Aorta (tissue), 5 donors: ENCODE measurements around the gene RTKN2. TPM values are rescaled to one million over a fixed set of nuclear protein-coding genes. Genes with fewer than 3 reads are reported as not detected.
A peak's percentile ranks its signal among the peaks of the same experiment; 100 is the strongest.
"Not testable (repeated sequence)": the region's sequence is repeated elsewhere in the genome, so short reads cannot be mapped to it uniquely, and the experiment has no call there.

ENCODE experiments used
- ATAC-seq: fragments of 200-7000 bp; cut with Tn5 transposase; one replicate; pipeline ENCODE4 v1.9.1; 2022; ENCODE audit warnings: moderate library complexity; ENCODE audit not compliant: low FRiP score
- DNase-seq, 2 donors: peaks; one replicate each; pipeline ENCODE4 v3.0.0-alpha.2; 2020
- H3K27ac ChIP-seq, 2 donors: one replicate each; pipeline ENCODE4 v1.5.1; 2013; ENCODE audit warnings: low read length in 2 of 2, mild to moderate bottlenecking in 2 of 2, moderate library complexity in 2 of 2, control low read depth in 1 of 2, inconsistent platforms in 1 of 2, low read depth in 1 of 2
- H3K27me3 ChIP-seq, 2 donors: one replicate each; pipeline ENCODE4 v1.6.1; 2013; ENCODE audit warnings: control low read depth in 1 of 2, low read length in 1 of 2, mild to moderate bottlenecking in 1 of 2, moderate library complexity in 1 of 2; ENCODE audit not compliant: insufficient read depth in 2 of 2, control insufficient read depth in 1 of 2
- H3K36me3 ChIP-seq, 2 donors: one replicate each; pipeline ENCODE4 v1.6.1; 2013; ENCODE audit warnings: control low read depth in 1 of 2, low read length in 1 of 2, mild to moderate bottlenecking in 1 of 2; ENCODE audit not compliant: insufficient read depth in 2 of 2, control insufficient read depth in 1 of 2
- H3K4me1 ChIP-seq, 2 donors: one replicate each; pipeline ENCODE4 v1.6.1; 2013; ENCODE audit warnings: low read length in 2 of 2, control low read depth in 1 of 2, mild to moderate bottlenecking in 1 of 2, moderate library complexity in 1 of 2; ENCODE audit not compliant: insufficient read depth in 2 of 2, control insufficient read depth in 1 of 2
- H3K4me3 ChIP-seq, 2 donors: one replicate each; pipeline ENCODE4 v1.5.1; 2013; ENCODE audit warnings: low read length in 2 of 2, control low read depth in 1 of 2, mild to moderate bottlenecking in 1 of 2
- H3K9me3 ChIP-seq: one replicate; pipeline ENCODE4 v1.6.1; 2013; ENCODE audit warnings: mild to moderate bottlenecking, low read length; ENCODE audit not compliant: control insufficient read depth
- WGBS, 2 donors: extraction: QIAGEN DNeasy Blood & Tissue Kit; methylation state at CpG; one replicate each; pipeline ENCODE4 v1.1.7; 2013; 5-methylcytosine and 5-hydroxymethylcytosine counted together
- intact Hi-C, 2 donors: fragments of 100-400 bp; cut with DNase I; formaldehyde crosslinking; loops; one replicate each; pipeline versions ENCODE4 v1.14.2 to v1.15.0; 2022
- polyA plus RNA-seq, 2 donors: library from polyadenylated mRNA; stranded (reverse); fragments of 200-250 nt; gene quantifications; one replicate each; pipeline ENCODE4 v1.2.3, GENCODE V29; 2013
- total RNA-seq, 2 donors: library from RNA; stranded (reverse); fragmentation: NEBNext Ultra II Directional; extraction: Animal tissue kit (Norgen Biotek cat#: 25700); gene quantifications; one replicate each; pipeline ENCODE4 v1.2.1, GENCODE V29; 2021
- donor health status: healthy with polysubstance abuse.
- donor health status: Bipolar disorder and iron deficiency.
- donor health status: DM: no; HTN: no; CAD: no.
- donor health status: DM: no; HTN: no; CAD: no.
- donor health status: DM: yes; HTN: yes; CAD: no.

The RTKN2 gene
- total and polyA plus RNA-seq, 4 donors: 0.13 to 0.31 (median 0.25) TPM

DNA sequence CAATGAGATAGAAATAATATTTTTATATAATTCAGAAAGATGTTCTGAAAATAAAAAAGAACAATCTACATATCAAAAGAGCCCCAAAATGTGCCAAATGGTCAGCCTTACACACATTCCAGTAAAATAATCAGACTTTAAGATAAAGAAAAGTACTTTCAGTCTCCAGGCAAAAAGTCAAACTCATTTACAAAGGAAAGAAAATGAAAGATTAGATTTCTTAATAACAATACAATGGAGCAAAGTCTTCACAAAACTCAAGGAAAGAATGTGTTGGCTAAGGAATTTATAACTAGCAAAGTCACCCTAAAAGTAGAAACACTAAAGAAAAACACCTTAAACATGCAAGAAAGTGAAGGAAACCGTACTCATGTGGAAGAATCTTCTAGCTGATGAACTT, 16.6 kb downstream of the RTKN2 start:
- H3K27ac ChIP-seq: no peak overlapping the region
- DNase-seq (no peak), ATAC-seq (no peak)
- no peaks in the 10 kb centered on the region for H3K27me3 ChIP-seq
- no peaks in the 10 kb centered on the region for H3K4me1 ChIP-seq
- intact Hi-C loops: no loop called here
- H3K9me3 ChIP-seq: no peaks in the 10 kb centered on the region
- H3K36me3 ChIP-seq: no peaks in the 10 kb centered on the region
- WGBS, 2 donors: 66 to 76% methylated on average over 1 of the region's 1 CpG
- H3K4me3 ChIP-seq: no peak overlapping the region

DNA sequence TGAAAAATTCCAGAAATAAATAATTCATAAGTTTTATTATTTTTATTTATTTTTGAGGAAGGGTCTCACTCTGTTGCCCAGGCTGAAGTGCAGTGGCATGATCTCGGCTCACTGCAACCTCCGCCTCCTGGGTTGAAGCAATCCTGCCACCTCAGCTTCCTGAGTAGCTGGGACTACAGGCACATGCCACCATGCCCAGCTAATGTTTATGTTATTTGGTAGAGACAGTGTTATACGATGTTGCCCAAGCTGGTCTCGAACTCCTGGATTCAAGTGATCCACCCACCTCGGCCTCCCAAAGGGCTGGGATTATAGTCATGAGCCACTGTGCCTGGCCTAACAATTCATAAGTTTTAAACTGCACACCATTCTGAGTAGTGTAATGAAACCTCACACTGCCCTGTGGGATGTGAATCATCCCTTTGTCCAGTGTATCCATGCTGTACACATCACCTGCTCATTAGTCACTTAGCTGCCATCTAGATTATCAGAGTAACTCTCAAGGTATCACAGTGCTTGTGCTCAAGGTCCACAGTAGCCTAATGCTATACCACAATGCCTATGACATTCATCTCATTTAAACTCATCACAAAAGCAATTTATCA, 17.9 kb downstream of the RTKN2 start:
- WGBS, 2 donors: 95% methylated on average over 5 of the region's 5 CpGs

DNA sequence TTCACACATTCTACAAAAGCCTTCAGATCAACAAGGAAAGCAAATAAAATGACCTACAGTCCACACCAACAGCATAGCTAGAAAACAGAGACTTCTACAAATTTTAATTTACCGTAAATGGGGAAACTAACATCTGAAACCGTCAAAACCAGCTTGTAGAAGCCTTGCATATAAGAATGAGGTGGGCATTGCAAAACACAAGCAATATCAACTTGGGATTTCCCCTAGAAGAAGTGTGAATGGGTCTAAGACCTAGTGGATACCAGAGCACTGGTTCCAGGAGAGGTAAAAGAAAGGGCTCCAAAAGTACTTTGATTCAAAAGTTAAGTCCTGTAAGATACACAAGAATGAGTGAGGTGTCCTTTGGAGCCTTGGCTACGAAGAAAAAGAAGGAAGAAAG, 18.7 kb downstream of the RTKN2 start:
- no peaks in the 10 kb centered on the region for H3K36me3 ChIP-seq
- intact Hi-C loops: loop anchor here in 1 of 2 donors (5.0 to 10.0 kb wide), 2 partner anchors 155 to 203 kb away; no protein-coding TSS in a partner anchor
- ATAC-seq (no peak), DNase-seq (no peak)
- H3K27me3 ChIP-seq: no peaks in the 10 kb centered on the region
- H3K9me3 ChIP-seq: no peaks in the 10 kb centered on the region
- H3K4me1 ChIP-seq: no peaks in the 10 kb centered on the region
- 93 to 97% methylated on average over 3 of the region's 3 CpGs for WGBS, 2 donors
- H3K4me3 ChIP-seq: no peak overlapping the region
- H3K27ac ChIP-seq: no peak overlapping the region

More for the DNA sequence above, 17.9 kb downstream of the RTKN2 start:
- intact Hi-C loops: no loop called here
- Histone ChIP-seq H3K27ac (no peak overlapping the region), H3K4me3 (no peak overlapping the region), H3K36me3 (no peaks in the 10 kb centered on the region), H3K4me1 (no peaks in the 10 kb centered on the region), H3K27me3 (no peaks in the 10 kb centered on the region), H3K9me3 (no peaks in the 10 kb centered on the region)
- no peak for ATAC-seq
- no peak for DNase-seq

GRCh38 chr10:62248465-62248864, 20.2 kb downstream of the RTKN2 start:
- ATAC-seq (no peak), DNase-seq (no peak)
- no peak overlapping the region for H3K4me3 ChIP-seq
- 71 to 78% methylated on average over 1 of the region's 1 CpG for WGBS, 2 donors
- no peaks in the 10 kb centered on the region for H3K27me3 ChIP-seq
- no peaks in the 10 kb centered on the region for H3K4me1 ChIP-seq
- no peaks in the 10 kb centered on the region for H3K9me3 ChIP-seq
- H3K36me3 ChIP-seq: no peaks in the 10 kb centered on the region
- no peak overlapping the region for H3K27ac ChIP-seq
- intact Hi-C loops: loop anchor here in 1 of 2 donors (5.0 to 10.0 kb wide), 2 partner anchors 154 to 201 kb away; no protein-coding TSS in a partner anchor

DNA sequence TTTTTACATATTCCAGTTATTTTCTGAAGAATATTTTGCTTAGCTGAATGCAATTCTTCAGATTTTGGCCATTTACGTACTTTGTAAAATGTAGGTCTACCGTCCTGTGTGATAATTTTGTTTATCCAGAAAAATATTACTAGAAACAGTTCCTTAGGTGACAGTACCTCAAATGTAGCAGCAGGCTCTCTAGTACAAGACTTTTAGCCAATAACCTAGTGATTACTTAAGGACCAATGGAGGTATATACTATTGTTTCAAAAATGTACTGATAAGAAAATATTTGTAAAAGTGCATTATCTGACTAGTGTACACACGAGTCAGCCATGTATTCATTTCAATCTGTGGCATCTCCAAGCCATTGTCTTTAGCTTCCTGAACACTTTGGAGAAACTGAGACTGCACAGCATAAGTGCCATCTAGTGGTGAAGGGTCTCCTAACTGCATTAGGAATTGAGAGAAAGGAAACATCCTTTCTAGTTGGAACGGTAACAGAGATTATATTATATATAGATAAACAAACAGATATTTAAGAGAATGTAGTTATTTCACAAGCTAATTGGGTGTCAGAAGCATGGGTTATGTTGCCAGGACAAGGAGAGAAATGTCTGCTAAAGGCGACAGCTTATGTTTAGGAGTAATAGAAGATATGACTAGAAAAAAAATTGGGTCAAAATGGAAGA, 23.7 kb downstream of the RTKN2 start:
- Histone ChIP-seq H3K27me3 (no peaks in the 10 kb centered on the region), H3K36me3 (no peaks in the 10 kb centered on the region), H3K4me1 (no peaks in the 10 kb centered on the region), H3K27ac (no peak overlapping the region), H3K9me3 (no peaks in the 10 kb centered on the region), H3K4me3 (no peak overlapping the region)
- ATAC-seq (peak; percentile 87), DNase-seq (no peak)
- intact Hi-C loops: loop anchor here (2.0 to 10.0 kb wide), 5 partner anchors 150 to 348 kb away; partner anchors contain the start of gene ARID5B (in 1 of the 2)
- whole genome bisulfite sequencing, 2 donors: 23 to 27% methylated on average over 5 of the region's 5 CpGs

DNA sequence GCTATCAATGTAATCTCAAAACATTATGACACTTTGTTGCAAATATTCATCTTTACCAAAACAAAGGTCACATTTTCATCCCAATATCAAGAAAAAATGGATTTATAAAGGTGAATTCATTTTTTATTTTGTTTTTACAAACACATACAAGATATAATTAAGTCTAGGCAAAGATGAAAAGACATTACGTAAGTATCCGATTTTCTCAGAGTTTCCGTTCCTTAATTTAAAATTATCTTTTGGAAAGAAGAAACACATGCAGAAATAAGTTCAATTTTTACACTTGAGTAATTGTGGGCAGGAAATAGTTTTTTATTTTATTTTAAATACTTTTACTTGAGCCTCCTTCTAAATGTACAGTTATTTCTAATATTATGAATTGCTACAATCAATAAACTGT, 24.6 kb downstream of the RTKN2 start:
- H3K4me3 ChIP-seq: no peak overlapping the region
- no peaks in the 10 kb centered on the region for H3K4me1 ChIP-seq
- ATAC-seq: no peak
- H3K9me3 ChIP-seq: no peaks in the 10 kb centered on the region
- H3K27me3 ChIP-seq: no peaks in the 10 kb centered on the region
- H3K27ac ChIP-seq: no peak overlapping the region
- intact Hi-C loops: loop anchor here (2.0 to 10.0 kb wide), 4 partner anchors 149 to 347 kb away; partner anchors contain the start of gene ARID5B (in 1 of the 2)
- WGBS, 2 donors: 84 to 89% methylated on average over 3 of the region's 3 CpGs
- DNase-seq: no peak
- H3K36me3 ChIP-seq: no peaks in the 10 kb centered on the region

DNA sequence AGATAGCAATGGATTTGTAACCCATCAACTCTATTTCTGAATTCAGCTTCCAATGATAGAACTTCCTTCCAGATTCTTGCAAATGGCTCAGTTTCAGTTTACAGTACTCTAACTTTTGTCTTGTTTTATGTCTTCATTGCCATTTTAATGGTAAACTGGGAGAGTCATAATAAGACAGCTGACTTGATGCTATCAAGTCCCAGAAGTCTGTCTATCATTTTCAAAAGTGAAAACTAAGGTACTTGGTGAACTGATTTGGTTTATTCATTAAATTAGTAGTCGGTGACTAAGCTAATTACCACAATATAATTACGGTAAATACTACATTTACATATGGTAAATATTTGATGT, 25.0 kb downstream of the RTKN2 start:
- DNase-seq (no peak), ATAC-seq (no peak)
- Histone ChIP-seq H3K4me3 (no peak overlapping the region), H3K27me3 (no peaks in the 10 kb centered on the region), H3K36me3 (no peaks in the 10 kb centered on the region), H3K27ac (no peak overlapping the region), H3K4me1 (no peaks in the 10 kb centered on the region), H3K9me3 (no peaks in the 10 kb centered on the region)
- intact Hi-C loops: loop anchor here in 1 of 2 donors (5.0 to 10.0 kb wide), 2 partner anchors 149 to 346 kb away; no protein-coding TSS in a partner anchor
- WGBS, 2 donors: 93 to 96% methylated on average over 2 of the region's 2 CpGs

- not testable (repeated sequence) for H3K27me3 ChIP-seq, H3K4me3 ChIP-seq, H3K4me1 ChIP-seq, H3K27ac ChIP-seq, H3K9me3 ChIP-seq, H3K36me3 ChIP-seq, DNase-seq
- peak; percentile 70 for ATAC-seq
- intact Hi-C loops: loop anchor here in 1 of 2 donors (5.0 to 10.0 kb wide), 2 partner anchors 148 to 346 kb away; no protein-coding TSS in a partner anchor
- WGBS, 2 donors: 77 to 86% methylated on average over 4 of the region's 4 CpGs
Observed at GRCh38 chr10:62242965-62243646, 25.5 kb downstream of the RTKN2 start.
